HEK293 (cell line): ENCODE data around the gene CERS5.

Experiments used
- CTCF ChIA-PET: fragments of 350-600 bp; formaldehyde crosslinking; extraction: SDS; loops from one replicate; lab custom pipeline; 2021; ENCODE audit warnings: antibody characterized with exemption; lab: Yijun Ruan, JAX
- POLR2A ChIA-PET: fragments of 300-600 bp; formaldehyde crosslinking; extraction: SDS; loops from one replicate; lab custom pipeline; 2020; ENCODE audit warnings: antibody characterized with exemption, inconsistent platforms; lab: Yijun Ruan, JAX
- H3K27ac ChIP-seq: fragments of 200-500 bp; sonication (Bioruptor generic); 2 replicates; pipeline ENCODE4 v1.5.1; 2014; ENCODE audit warnings: low read depth, low read length, control low read depth, inconsistent platforms; ENCODE audit errors: extremely low read depth
- H3K36me3 ChIP-seq, 2 experiments: fragments of 200-500 bp in 1 of 2; sonication (Bioruptor generic) in 1 of 2; 1 replicate in 1 of 2; 2 replicates in 1 of 2; pipeline ENCODE4 v1.5.1; 2014 to 2017; ENCODE audit warnings: inconsistent platforms in 2 of 2, low read length in 2 of 2; ENCODE audit not compliant: control insufficient read depth in 2 of 2, insufficient read depth in 1 of 2
- H3K4me1 ChIP-seq: fragments of 200-500 bp; sonication (Bioruptor generic); 2 replicates; pipeline ENCODE4 v1.5.1; 2014; ENCODE audit warnings: mild to moderate bottlenecking, low read length, inconsistent platforms; ENCODE audit not compliant: control insufficient read depth, insufficient read depth
- H3K4me3 ChIP-seq: 2 replicates; pipeline ENCODE4 v1.5.1; 2011; ENCODE audit warnings: low read depth, mild to moderate bottlenecking, control low read depth, low read length, moderate library complexity
- H3K9me3 ChIP-seq: fragments of 200-500 bp; sonication (Bioruptor generic); 2 replicates; pipeline ENCODE4 v1.5.1; 2014; ENCODE audit warnings: low read depth, low read length, inconsistent platforms; ENCODE audit not compliant: control insufficient read depth, insufficient read depth
- CTCF ChIP-seq: fragments of 450-650 bp; formaldehyde crosslinking; IDR thresholded peaks from 2 replicates; pipeline ENCODE4 v1.5.1; 2016; ENCODE audit warnings: missing biosample characterization, missing genetic modification characterization
- KLF17 ChIP-seq: fragments of 450-650 bp; formaldehyde crosslinking; IDR thresholded peaks from 2 replicates; pipeline ENCODE4 v1.5.1; 2016; ENCODE audit warnings: missing biosample characterization, missing genetic modification characterization
- SALL2 ChIP-seq: fragments of 450-650 bp; formaldehyde crosslinking; IDR thresholded peaks from 2 replicates; pipeline ENCODE4 v1.5.0; 2017; ENCODE audit warnings: missing biosample characterization, mild to moderate bottlenecking, missing genetic modification characterization, borderline replicate concordance
- SP7 ChIP-seq: fragments of 450-650 bp; formaldehyde crosslinking; IDR thresholded peaks from 2 replicates; pipeline ENCODE4 v1.5.1; 2016; ENCODE audit warnings: missing biosample characterization, missing genetic modification characterization
- TRIM28 ChIP-seq: IDR thresholded peaks from 2 replicates; pipeline ENCODE4 v1.6.1; 2011; ENCODE audit warnings: low read length, control low read depth, borderline replicate concordance
- ZBTB17 ChIP-seq: fragments of 450-650 bp; formaldehyde crosslinking; IDR thresholded peaks from 2 replicates; pipeline ENCODE4 v1.5.1; 2016; ENCODE audit warnings: missing biosample characterization, missing genetic modification characterization
- ZBTB20 ChIP-seq: fragments of 450-650 bp; formaldehyde crosslinking; IDR thresholded peaks from 2 replicates; pipeline ENCODE4 v1.5.1; 2016; ENCODE audit warnings: missing biosample characterization, missing genetic modification characterization
- ZBTB44 ChIP-seq: fragments of 450-650 bp; IDR thresholded peaks from 2 replicates; pipeline ENCODE4 v1.5.1; 2018; ENCODE audit warnings: missing biosample characterization, mild to moderate bottlenecking, missing genetic modification characterization
- ZBTB6 ChIP-seq: fragments of 450-650 bp; formaldehyde crosslinking; IDR thresholded peaks from 2 replicates; pipeline ENCODE4 v1.5.1; 2017; ENCODE audit warnings: missing biosample characterization, missing genetic modification characterization
- ZFP41 ChIP-seq: fragments of 450-650 bp; formaldehyde crosslinking; IDR thresholded peaks from 2 replicates; pipeline ENCODE4 v1.5.1; 2016; ENCODE audit warnings: missing biosample characterization, missing genetic modification characterization, borderline replicate concordance
- ZNF132 ChIP-seq: fragments of 450-650 bp; formaldehyde crosslinking; IDR thresholded peaks from 2 replicates; pipeline ENCODE4 v1.5.1; 2017; ENCODE audit warnings: missing biosample characterization, missing genetic modification characterization, borderline replicate concordance
- ZNF140 ChIP-seq: fragments of 450-650 bp; formaldehyde crosslinking; IDR thresholded peaks from 2 replicates; pipeline ENCODE4 v1.5.1; 2016; ENCODE audit warnings: missing biosample characterization, missing genetic modification characterization
- ZNF155 ChIP-seq: fragments of 450-650 bp; formaldehyde crosslinking; IDR thresholded peaks from 2 replicates; pipeline ENCODE4 v1.5.1; 2016; ENCODE audit warnings: missing biosample characterization, missing genetic modification characterization
- ZNF16 ChIP-seq: fragments of 450-650 bp; formaldehyde crosslinking; IDR thresholded peaks from 2 replicates; pipeline ENCODE4 v1.5.1; 2016; ENCODE audit warnings: low read depth, missing biosample characterization, missing genetic modification characterization
- ZNF174 ChIP-seq: fragments of 450-650 bp; formaldehyde crosslinking; IDR thresholded peaks from 2 replicates; pipeline ENCODE4 v1.5.0; 2017; ENCODE audit warnings: missing biosample characterization, mild to moderate bottlenecking, missing genetic modification characterization
- ZNF2 ChIP-seq: fragments of 450-650 bp; formaldehyde crosslinking; IDR thresholded peaks from 2 replicates; pipeline ENCODE4 v1.5.1; 2016; ENCODE audit warnings: missing biosample characterization, missing genetic modification characterization
- ZNF214 ChIP-seq: fragments of 450-650 bp; formaldehyde crosslinking; IDR thresholded peaks from 2 replicates; pipeline ENCODE4 v1.5.1; 2017; ENCODE audit warnings: missing biosample characterization, mild to moderate bottlenecking, missing genetic modification characterization, borderline replicate concordance
- ZNF239 ChIP-seq: fragments of 450-650 bp; formaldehyde crosslinking; IDR thresholded peaks from 2 replicates; pipeline ENCODE4 v1.5.1; 2016; ENCODE audit warnings: missing biosample characterization, missing genetic modification characterization
- ZNF302 ChIP-seq: fragments of 450-650 bp; formaldehyde crosslinking; IDR thresholded peaks from 2 replicates; pipeline ENCODE4 v1.5.1; 2016; ENCODE audit warnings: missing biosample characterization, missing genetic modification characterization, low read depth
- ZNF37A ChIP-seq: fragments of 450-650 bp; IDR thresholded peaks from 2 replicates; pipeline ENCODE4 v1.5.1; 2018; ENCODE audit warnings: missing biosample characterization, missing genetic modification characterization
- ZNF426 ChIP-seq: fragments of 450-650 bp; formaldehyde crosslinking; IDR thresholded peaks from 2 replicates; pipeline ENCODE4 v1.5.1; 2017; ENCODE audit warnings: missing biosample characterization, missing genetic modification characterization, mild to moderate bottlenecking, inconsistent platforms, moderate library complexity
- ZNF664 ChIP-seq: fragments of 450-650 bp; formaldehyde crosslinking; IDR thresholded peaks from 2 replicates; pipeline ENCODE4 v1.5.1; 2016; ENCODE audit warnings: missing biosample characterization, missing genetic modification characterization
- ZNF76 ChIP-seq: fragments of 450-650 bp; formaldehyde crosslinking; IDR thresholded peaks from 2 replicates; pipeline ENCODE4; 2016; ENCODE audit warnings: low read depth, missing biosample characterization, missing genetic modification characterization, borderline replicate concordance
- ZNF830 ChIP-seq: fragments of 450-650 bp; IDR thresholded peaks from 2 replicates; pipeline ENCODE4 v1.5.0; 2018; ENCODE audit warnings: missing biosample characterization, missing genetic modification characterization, low read depth, mild to moderate bottlenecking, moderate library complexity
- ZSCAN23 ChIP-seq: fragments of 450-650 bp; formaldehyde crosslinking; IDR thresholded peaks from 2 replicates; pipeline ENCODE4 v1.5.1; 2016; ENCODE audit warnings: missing biosample characterization, missing genetic modification characterization
- ZSCAN30 ChIP-seq: fragments of 450-650 bp; IDR thresholded peaks from 2 replicates; pipeline ENCODE4 v1.5.1; 2018; ENCODE audit warnings: missing biosample characterization, mild to moderate bottlenecking, missing genetic modification characterization, moderate library complexity
- ZXDB ChIP-seq: fragments of 450-650 bp; formaldehyde crosslinking; IDR thresholded peaks from 2 replicates; pipeline ENCODE4 v1.5.1; 2016; ENCODE audit warnings: missing biosample characterization, missing genetic modification characterization

The CERS5 gene

GRCh38 chr12:50211392-50212070 is 44.4 kb upstream of the CERS5 start:
- 0 out of 2 replicates have a peak, but pooled peaks cover 2% of the 10 kb centered on the region for H3K4me1 ChIP-seq
- no peaks in the 10 kb centered on the region for H3K9me3 ChIP-seq
- ChIA-PET POLR2A (interaction anchor here (0.8 to 1.2 kb wide), 2 partner anchors 11 to 103 kb away, joined by 3 read pairs; no protein-coding TSS in a partner anchor), CTCF (interaction anchor here (0.6 to 2.6 kb wide), 9 partner anchors 10 to 655 kb away, joined by 3 to 12 read pairs (median 4); no protein-coding TSS in a partner anchor)
- H3K36me3 ChIP-seq, result peaks cover 0 to 5% of the 10 kb centered on the region in 2 experiments; a peak in 1 of 3 replicates
- no peak overlapping the region for H3K4me3 ChIP-seq
- H3K27ac ChIP-seq, result no peak overlapping the region; the same call in 1 of the 2 replicates
- TF ChIP-seq ZBTB17 (tag by site-specific recombination), result no peak
- peak; percentile 60; the same call in 1 of the 2 replicates for TF ChIP-seq ZBTB6 (tag by site-specific recombination)
- TF ChIP-seq, all 188 proteins: peak for 1

- no peak overlapping the region for H3K4me3 ChIP-seq
- no peak overlapping the region for H3K27ac ChIP-seq
- ChIA-PET POLR2A (no interaction called here), CTCF (interaction anchor here (0.7 kb wide), 1 partner anchor 132 kb away, joined by 3 read pairs; no protein-coding TSS in a partner anchor)
- H3K4me1 ChIP-seq, result 0 out of 2 replicates have a peak, but pooled peaks cover 2% of the 10 kb centered on the region
- no peaks in the 10 kb centered on the region for H3K9me3 ChIP-seq
- TF ChIP-seq ZSCAN23 (tag by site-specific recombination), result no peak
- no peak for TF ChIP-seq ZNF155 (tag by site-specific recombination)
- TF ChIP-seq KLF17 (tag by site-specific recombination), result no peak
- TF ChIP-seq SP7 (tag by site-specific recombination), result no peak
- no peak for TF ChIP-seq ZNF174 (tag by site-specific recombination)
- TF ChIP-seq ZNF214 (tag by site-specific recombination), result no peak
- no peak for TF ChIP-seq ZNF426
- TF ChIP-seq ZNF16, result no peak
- no peak for TF ChIP-seq ZFP41
- no peak for TF ChIP-seq ZNF2 (tag by site-specific recombination)
- no peak for TF ChIP-seq SALL2 (tag by site-specific recombination)
- TF ChIP-seq ZNF132 (tag by site-specific recombination), result no peak
- no peak for TF ChIP-seq ZBTB20 (tag by site-specific recombination)
- H3K36me3 ChIP-seq, result peaks cover 16 to 21% of the 10 kb centered on the region in 2 experiments; a peak in 2 of 3 replicates
These were observed 40.3 kb upstream of the CERS5 start for GRCh38 chr12:50207424-50207823.

- ChIA-PET CTCF (interaction anchor here (0.6 to 0.7 kb wide), 2 partner anchors 39 to 109 kb away, joined by 3 to 4 read pairs; no protein-coding TSS in a partner anchor), POLR2A (no interaction called here)
- Histone ChIP-seq H3K9me3 (no peaks in the 10 kb centered on the region), H3K4me1 (no peaks in the 10 kb centered on the region), H3K4me3 (no peak overlapping the region), H3K36me3 (peaks cover 21 to 25% of the 10 kb centered on the region in 2 experiments; a peak in 2 of 3 replicates), H3K27ac (no peak overlapping the region)
- TF ChIP-seq ZNF830 (no peak), CTCF (tag by site-specific recombination) (no peak), TRIM28 (no peak), ZXDB (tag by site-specific recombination) (no peak), ZNF140 (tag by site-specific recombination) (no peak), ZNF239 (tag by site-specific recombination) (no peak), ZNF76 (tag by site-specific recombination) (no peak), ZNF664 (no peak), ZBTB20 (tag by site-specific recombination) (no peak), ZNF302 (tag by site-specific recombination) (no peak), ZNF37A (no peak), ZSCAN30 (tag by site-specific recombination) (no peak), ZBTB44 (tag by site-specific recombination) (no peak)
These were observed 38.5 kb upstream of the CERS5 start for GRCh38 chr12:50205648-50206047.
